ENCODE results near the gene TPBGL. TPM values are rescaled to one million over a fixed set of nuclear protein-coding genes. Genes with fewer than 3 reads are reported as not detected.
A peak's percentile ranks its signal among the peaks of the same experiment; 100 is the strongest.

Gene TPBGL
- total and polyA plus RNA-seq, 9 donors = 0.13 to 0.47 (median 0.27) TPM; not detected in 2

- H3K4me3 ChIP-seq = no peak overlapping the region
- WGBS, 3 donors = 84 to 91% (median 88%) methylated on average over 8 of the region's 8 CpGs
- H3K4me1 ChIP-seq (ENCODE audit: insufficient read depth) = peaks cover 2% of the 10 kb centered on the region
- no peaks in the 10 kb centered on the region for H3K27me3 ChIP-seq
- intact Hi-C loops (cut with DNase I) = no loop called here
- no peaks in the 10 kb centered on the region for H3K36me3 ChIP-seq
- no peak overlapping the region for H3K27ac ChIP-seq
- no peak for DNase-seq
- no peaks in the 10 kb centered on the region for H3K9me3 ChIP-seq
- TF ChIP-seq EP300 (IDR thresholded peaks at IDR 0.05) = no peak
- TF ChIP-seq CTCF (IDR thresholded peaks at IDR 0.05) = no peak
- no peak for TF ChIP-seq POLR2A (IDR thresholded peaks at IDR 0.05)
Measured at GRCh38 chr11:75237050-75237449, 3.5 kb upstream of the TPBGL start.

GRCh38 chr11:75238595-75239440 lies 1.8 kb upstream of the TPBGL start:
- Histone ChIP-seq H3K27ac (no peak overlapping the region), H3K27me3 (no peaks in the 10 kb centered on the region), H3K4me3 (no peak overlapping the region), H3K9me3 (no peaks in the 10 kb centered on the region), H3K36me3 (no peaks in the 10 kb centered on the region), H3K4me1 (ENCODE audit: insufficient read depth) (peaks cover 4% of the 10 kb centered on the region)
- intact Hi-C loops (cut with DNase I) = no loop called here
- TF ChIP-seq POLR2A (IDR thresholded peaks at IDR 0.05) = no peak
- TF ChIP-seq CTCF (IDR thresholded peaks at IDR 0.05) = no peak
- DNase-seq = no peak
- WGBS, 3 donors = 81 to 86% (median 86%) methylated on average over 9 of the region's 9 CpGs

GRCh38 chr11:75239531-75240290 lies 863 bp upstream of the TPBGL start:
- WGBS, 3 donors = 63 to 79% (median 64%) methylated on average over 10 of the region's 10 CpGs
- no peak for DNase-seq
- Histone ChIP-seq H3K36me3 (no peaks in the 10 kb centered on the region), H3K27me3 (no peaks in the 10 kb centered on the region), H3K9me3 (no peaks in the 10 kb centered on the region), H3K27ac (no peak overlapping the region), H3K4me1 (ENCODE audit: insufficient read depth) (peaks cover 4% of the 10 kb centered on the region), H3K4me3 (no peak overlapping the region)
- TF ChIP-seq POLR2A (IDR thresholded peaks at IDR 0.05) (no peak), EP300 (IDR thresholded peaks at IDR 0.05) (no peak), CTCF (IDR thresholded peaks at IDR 0.05) (no peak)
- intact Hi-C loops (cut with DNase I) = loop anchor here in 2 of 4 donors (5.0 to 10.0 kb wide), 3 partner anchors 97 to 307 kb away; no protein-coding TSS in a partner anchor

- Histone ChIP-seq H3K27me3 (no peaks in the 10 kb centered on the region), H3K36me3 (no peaks in the 10 kb centered on the region), H3K4me3 (peak overlapping the region; percentile 40), H3K4me1 (ENCODE audit: insufficient read depth) (peaks cover 4% of the 10 kb centered on the region), H3K9me3 (no peaks in the 10 kb centered on the region), H3K27ac (no peak overlapping the region)
- TF ChIP-seq EP300 (IDR thresholded peaks at IDR 0.05) = no peak
- TF ChIP-seq CTCF (IDR thresholded peaks at IDR 0.05) = peak; percentile 37 to 97 (median 93)
- TF ChIP-seq POLR2A (IDR thresholded peaks at IDR 0.05) = peak; percentile 10
- intact Hi-C loops (cut with DNase I) = loop anchor here in 2 of 4 donors (5.0 to 10.0 kb wide), 3 partner anchors 99 to 309 kb away; no protein-coding TSS in a partner anchor
- 0 to 2% (median 1%) methylated on average over 51 to 140 of the region's 140 CpGs for WGBS, 3 donors
- DNase-seq = peak; percentile 68 to 93 (median 76)
Measured at GRCh38 chr11:75241036-75241905, 697 bp downstream of the TPBGL start.

All from ovary (tissue), 9 donors.